K562 (cell line): ENCODE measurements around the gene ARFGAP1. TPM values are rescaled to one million over a fixed set of nuclear protein-coding genes. Genes with fewer than 3 reads are reported as not detected.

ENCODE experiments used
- ATAC-seq: fragments of 200-7000 bp; cut with Tn5 transposase; 3 replicates; pipeline ENCODE4 v1.9.1; 2020; ENCODE audit warnings: moderate library complexity
- BruUV-seq: library from RNA; stranded (reverse); fragments of 400-500 nt; replicated peaks from 2 replicates; lab custom pipeline; 2021; lab: Mats Ljungman, UMichigan
- CTCF ChIA-PET: fragments of 300-600 bp; formaldehyde crosslinking; extraction: SDS; loops from one replicate; lab custom pipeline; 2021; ENCODE audit warnings: low intra/inter-chr PET ratio; lab: Yijun Ruan, JAX
- POLR2A ChIA-PET: fragments of 300-600, 350-650 bp; sonication (Branson Sonifier 250); formaldehyde crosslinking; extraction: SDS; loops from one replicate; lab custom pipeline; 2021; ENCODE audit warnings: antibody characterized with exemption, inconsistent platforms; lab: Yijun Ruan, JAX
- DNase-seq, 4 experiments: peaks; one replicate each; pipeline versions ENCODE4 v3.0.0 to v3.0.0-alpha.2; 2011 to 2018; ENCODE audit warnings: low spot score in 3 of 4, mixed read lengths in 3 of 4; ENCODE audit errors: extremely low read depth in 1 of 4
- FAIRE-seq: peaks from 2 replicates; lab custom pipeline; 2011; peaks lifted over from hg19 to GRCh38; lab: Jason Lieb, UNC
- H2AFZ ChIP-seq: 2 replicates; pipeline ENCODE4 v1.6.0; 2011; ENCODE audit warnings: low read depth, low read length, control low read depth, inconsistent platforms
- H3K27ac ChIP-seq: fragments of 200-600 bp; 3 replicates; pipeline ENCODE4 v1.8.0; 2011; ENCODE audit warnings: low read depth, mild to moderate bottlenecking, control low read depth, inconsistent platforms, low read length, moderate library complexity, mixed read lengths; ENCODE audit errors: extremely low read depth
- H3K27me3 ChIP-seq, 2 experiments: fragments of 300-600 bp in 1 of 2; 2 replicates in 1 of 2; 3 replicates in 1 of 2; pipeline versions ENCODE4 v1.6.0 to v1.8.0; 2011; ENCODE audit warnings: inconsistent platforms in 2 of 2, low read length in 2 of 2, mild to moderate bottlenecking in 1 of 2, mixed read lengths in 1 of 2, moderate library complexity in 1 of 2; ENCODE audit not compliant: control insufficient read depth in 2 of 2, insufficient read depth in 2 of 2
- H3K36me3 ChIP-seq: fragments of 300-600 bp; 3 replicates; pipeline ENCODE4 v1.8.0; 2011; ENCODE audit warnings: mild to moderate bottlenecking, low read length, inconsistent platforms; ENCODE audit not compliant: control insufficient read depth, insufficient read depth
- H3K4me1 ChIP-seq, 2 experiments: fragments of 200-600 bp in 1 of 2; replicated peaks in 1 of 2; 2 replicates in 1 of 2; 3 replicates in 1 of 2; pipeline versions ENCODE4 v1.5.1 to v1.8.0; 2011; ENCODE audit warnings: inconsistent platforms in 2 of 2, low read length in 2 of 2, mild to moderate bottlenecking in 1 of 2, mixed read lengths in 1 of 2, moderate library complexity in 1 of 2; ENCODE audit not compliant: control insufficient read depth in 2 of 2, insufficient read depth in 2 of 2
- H3K4me2 ChIP-seq: 2 replicates; pipeline ENCODE4 v1.6.1; 2011; ENCODE audit warnings: low read length, control low read depth, inconsistent platforms, mixed read lengths; ENCODE audit not compliant: insufficient read depth
- H3K4me3 ChIP-seq: fragments of 200-600 bp; sonication (generic), shearing (Covaris generic); 2 replicates; pipeline ENCODE4 v1.5.1; 2016; ENCODE audit warnings: control low read depth, inconsistent platforms
- H3K79me2 ChIP-seq: fragments of 200-600 bp; 3 replicates; pipeline ENCODE4 v1.8.0; 2011; ENCODE audit warnings: low read length, inconsistent platforms; ENCODE audit not compliant: control insufficient read depth, insufficient read depth
- H3K9ac ChIP-seq, 2 experiments: 2 replicates each; pipeline versions ENCODE4 v1.6.0 to v1.6.1; 2011; ENCODE audit warnings: low read depth in 2 of 2, low read length in 2 of 2, control low read depth in 1 of 2, inconsistent platforms in 1 of 2, mild to moderate bottlenecking in 1 of 2, mixed read lengths in 1 of 2; ENCODE audit not compliant: insufficient read depth in 1 of 2
- H3K9me1 ChIP-seq: one replicate; pipeline ENCODE4 v1.6.0; 2011; ENCODE audit warnings: inconsistent platforms, mild to moderate bottlenecking, low read length, moderate library complexity; ENCODE audit not compliant: control insufficient read depth, insufficient read depth
- H3K9me3 ChIP-seq: replicated peaks from 2 replicates; pipeline ENCODE4 v1.5.1; 2011; ENCODE audit warnings: low read depth, low read length, inconsistent platforms; ENCODE audit not compliant: control insufficient read depth, insufficient read depth
- H4K20me1 ChIP-seq: replicated peaks from 2 replicates; pipeline ENCODE4 v1.6.1; 2011; ENCODE audit warnings: low read length, inconsistent platforms, mixed read lengths; ENCODE audit not compliant: control insufficient read depth, insufficient read depth
- CBX2 ChIP-seq: fragments of 200-600 bp; sonication (generic); IDR thresholded peaks from one replicate; pipeline ENCODE4 v1.6.1; 2012; ENCODE audit warnings: mild to moderate bottlenecking, low read length, inconsistent platforms; ENCODE audit not compliant: insufficient read depth, poor library complexity, severe bottlenecking
- PTTG1 ChIP-seq: fragments of 450-650 bp; IDR thresholded peaks from 2 replicates; pipeline ENCODE4 v1.6.1; 2016; ENCODE audit warnings: low read depth, mild to moderate bottlenecking, missing genetic modification characterization, missing compliant biosample characterization
- RBFOX2 ChIP-seq: fragments of 200-400 bp; formaldehyde crosslinking; IDR thresholded peaks from 2 replicates; pipeline ENCODE4 v1.6.1; 2017; ENCODE audit warnings: low read depth, mild to moderate bottlenecking, low read length, moderate library complexity
- THRAP3 ChIP-seq: fragments of 450-650 bp; IDR thresholded peaks from 2 replicates; pipeline ENCODE4 v1.6.1; 2016; ENCODE audit warnings: mild to moderate bottlenecking, inconsistent platforms, borderline replicate concordance
- WGBS: fragments of 100-300 bp; shearing (Covaris generic); methylation state at CpG from one replicate; pipeline ENCODE4 v1.1.6; 2016; ENCODE audit warnings: low coverage, mixed read lengths; ENCODE audit not compliant: insufficient coverage; ENCODE audit errors: missing lambda C conversion rate; 5-methylcytosine and 5-hydroxymethylcytosine counted together
- in situ Hi-C: fragments of 300-500 bp; cut with MboI; formaldehyde crosslinking; loops from 4 replicates; pipeline ENCODE4 v1.15.0; 2018; ENCODE audit warnings: inconsistent platforms, mixed read lengths
- intact Hi-C: fragments of 100-400 bp; cut with micrococcal nuclease; formaldehyde crosslinking; loops from 2 replicates; pipeline ENCODE4 v1.14.2; 2022
- polyA plus RNA-seq, 8 experiments: library from polyadenylated mRNA; depleted of rRNA in 4 of 8; stranded (reverse) in 5 of 8; unstranded in 3 of 8; fragments of >200 nt; fragmentation: Nextera tagmentation in 2 of 8; fragmentation: Illumina TruSeq in 1 of 8; extraction: Ambion mirVana in 2 of 8; extraction: Trizol in 1 of 8; gene quantifications; 2 replicates each; pipeline versions ENCODE4 v1.2.1 to v1.2.3, GENCODE V29; 2011 to 2014; ENCODE audit warnings: inconsistent platforms in 1 of 8, missing spikeins in 1 of 8
- total RNA-seq, 7 experiments: library from RNA; depleted of rRNA in 6 of 7; stranded (reverse); fragments of >200 nt in 6 of 7; fragmentation: Illumina TruSeq in 2 of 7; extraction: Trizol in 2 of 7; gene quantifications; 2 replicates each; pipeline versions ENCODE4 v1.2.1 to v1.2.3, GENCODE V29; 2011 to 2021; ENCODE audit warnings: low replicate concordance in 1 of 7
- TF ChIP-seq, protein P1 (sequence below): sonication (generic); formaldehyde crosslinking; IDR thresholded peaks from 2 replicates; pipeline ENCODE4 v1.8.0; 2022; ENCODE audit warnings: missing genetic modification reagents, mild to moderate bottlenecking, moderate library complexity, borderline replicate concordance

The ARFGAP1 gene
- total and polyA plus RNA-seq, 9 of the 15 experiments (the other 6 are each of a cell fraction or from before 2014, with no cell fraction given), result 0.53 to 102 (median 33.5) TPM

GRCh38 chr20:63275825-63276224, 3.2 kb downstream of the ARFGAP1 start:
- TF ChIP-seq RBFOX2 (peak; percentile 37), PTTG1 (tag) (no peak)
- BruUV-seq, result no TSS peak
- intact Hi-C loops (no loop called here), in situ Hi-C loops (no loop called here)
- Histone ChIP-seq H3K4me3 (no peak overlapping the region), H3K27ac (no peak overlapping the region), H3K4me2 (no peak overlapping the region), H3K36me3 (peaks cover 61% of the 10 kb centered on the region; the same call in 2 of the 3 replicates), H3K9ac (0 out of 4 replicates have a peak overlapping the region, but pooled peaks of 1 of the 2 experiments have one; percentile 12), H2AFZ (no peak overlapping the region), H3K79me2 (peaks cover 44% of the 10 kb centered on the region), H3K4me1 (peaks cover 11 to 30% of the 10 kb centered on the region in 2 experiments; a peak in 4 of 5 replicates), H3K9me1 (peaks cover 6% of the 10 kb centered on the region), H3K27me3 (no peaks in the 10 kb centered on the region), H4K20me1 (peaks cover 28% of the 10 kb centered on the region), H3K9me3 (no peaks in the 10 kb centered on the region)
- ChIA-PET CTCF (no interaction called here), POLR2A (interaction anchor here (0.8 to 1.4 kb wide), 2 partner anchors 13 to 20 kb away, joined by 5 to 9 read pairs; no protein-coding TSS in a partner anchor)
- no peak for ATAC-seq
- 98% methylated on average over 14 of the region's 18 CpGs for WGBS
- FAIRE-seq, result no peak
- no peak for DNase-seq

DNA sequence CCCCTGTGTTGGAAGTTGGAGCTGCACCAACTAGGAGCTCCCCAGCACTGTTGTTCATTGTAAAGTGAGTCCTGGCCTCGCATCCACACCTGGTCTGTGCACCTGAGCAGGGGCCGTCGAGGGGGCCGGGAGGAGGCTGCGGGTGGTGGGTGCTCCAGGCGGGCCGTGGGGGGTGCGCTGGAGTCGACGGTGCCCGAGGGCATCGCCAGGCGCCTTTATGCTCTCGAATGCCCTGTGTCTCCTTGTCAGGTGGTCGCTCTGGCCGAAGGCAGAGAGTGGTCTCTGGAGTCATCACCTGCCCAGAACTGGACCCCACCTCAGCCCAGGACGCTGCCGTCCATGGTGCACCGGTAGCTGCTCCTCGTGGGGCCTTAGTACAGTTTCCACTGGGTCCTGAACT, 4.3 kb downstream of the ARFGAP1 start:
- TF ChIP-seq THRAP3 (no peak), CBX2 (no peak)
- TF ChIP-seq, protein P1, sequence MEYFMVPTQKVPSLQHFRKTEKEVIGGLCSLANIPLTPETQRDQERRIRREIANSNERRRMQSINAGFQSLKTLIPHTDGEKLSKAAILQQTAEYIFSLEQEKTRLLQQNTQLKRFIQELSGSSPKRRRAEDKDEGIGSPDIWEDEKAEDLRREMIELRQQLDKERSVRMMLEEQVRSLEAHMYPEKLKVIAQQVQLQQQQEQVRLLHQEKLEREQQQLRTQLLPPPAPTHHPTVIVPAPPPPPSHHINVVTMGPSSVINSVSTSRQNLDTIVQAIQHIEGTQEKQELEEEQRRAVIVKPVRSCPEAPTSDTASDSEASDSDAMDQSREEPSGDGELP (CRISPR knock-in tag), result no peak
- POLR2A ChIA-PET, result interaction anchor here (1.1 to 1.4 kb wide), 2 partner anchors 12 to 14 kb away, joined by 4 to 5 read pairs; no protein-coding TSS in a partner anchor
- peaks cover 68% of the 10 kb centered on the region; the same call in 2 of the 3 replicates for H3K36me3 ChIP-seq
- H3K4me1 ChIP-seq, result peaks cover 11 to 38% of the 10 kb centered on the region in 2 experiments; a peak in 4 of 5 replicates
- H3K4me2 ChIP-seq, result no peak overlapping the region
- WGBS, result 88% methylated on average over 8 of the region's 20 CpGs
- no peak overlapping the region for H3K27ac ChIP-seq
- H3K9me3 ChIP-seq, result no peaks in the 10 kb centered on the region
- FAIRE-seq, result no peak
- CTCF ChIA-PET, result no interaction called here
- no peak overlapping the region for H3K4me3 ChIP-seq
- H2AFZ ChIP-seq, result no peak overlapping the region
- H3K9ac ChIP-seq, result no peak overlapping the region
- peaks cover 6% of the 10 kb centered on the region for H3K9me1 ChIP-seq
- no TSS peak for BruUV-seq
- peaks cover 44% of the 10 kb centered on the region for H3K79me2 ChIP-seq
- H3K27me3 ChIP-seq, result no peaks in the 10 kb centered on the region
- intact Hi-C loops, result no loop called here
- in situ Hi-C loops, result no loop called here
- H4K20me1 ChIP-seq, result peaks cover 28% of the 10 kb centered on the region
- ATAC-seq, result no peak
- no peak for DNase-seq
